ENCODE data around the gene TATDN2.
"Not testable (repeated sequence)": the region's sequence is repeated elsewhere in the genome, so short reads cannot be mapped to it uniquely, and the experiment has no call there.

TATDN2 gene

GRCh38 chr3:10292505-10293419 lies 44.5 kb downstream of the TATDN2 start, which contains the start of gene GHRL:
Gene GHRL (minus strand): TSS chr3:10292947. CDS start chr3:10290180, 2,767 bp downstream.
- no peak for DNase-seq

- DNase-seq = no peak
Observed at GRCh38 chr3:10294030-10294586, 45.8 kb downstream of the TATDN2 start.

GRCh38 chr3:10298064-10298463 lies 49.8 kb downstream of the TATDN2 start:
- not testable (repeated sequence) for DNase-seq

GRCh38 chr3:10299175-10299574 lies 50.9 kb downstream of the TATDN2 start:
- DNase-seq = no peak

GRCh38 chr3:10299679-10300078 lies 51.4 kb downstream of the TATDN2 start:
- no peak for DNase-seq

- no peak for DNase-seq
Observed at GRCh38 chr3:10300087-10300486, 51.8 kb downstream of the TATDN2 start.

GRCh38 chr3:10303105-10303504 lies 54.8 kb downstream of the TATDN2 start:
- DNase-seq = no peak

- DNase-seq = no peak
Observed at GRCh38 chr3:10303785-10304184, 55.5 kb downstream of the TATDN2 start.

- DNase-seq = no peak
Observed at GRCh38 chr3:10304905-10305304, 56.6 kb downstream of the TATDN2 start.

- DNase-seq = no peak
Observed at GRCh38 chr3:10305331-10305902, 57.2 kb downstream of the TATDN2 start.

- DNase-seq = no peak
Observed at GRCh38 chr3:10306156-10306555, 57.9 kb downstream of the TATDN2 start.

- DNase-seq = no peak
Observed at GRCh38 chr3:10308678-10309077, 60.4 kb downstream of the TATDN2 start.

- DNase-seq = no peak
Observed at GRCh38 chr3:10309736-10310135, 61.5 kb downstream of the TATDN2 start.

GRCh38 chr3:10310578-10310977 lies 62.3 kb downstream of the TATDN2 start:
- no peak for DNase-seq

- no peak for DNase-seq
Observed at GRCh38 chr3:10311710-10312109, 63.5 kb downstream of the TATDN2 start.

GRCh38 chr3:10312391-10312790 lies 64.1 kb downstream of the TATDN2 start:
- DNase-seq = no peak

GRCh38 chr3:10312861-10313260 lies 64.6 kb downstream of the TATDN2 start:
- no peak for DNase-seq

GRCh38 chr3:10315101-10315500 lies 66.8 kb downstream of the TATDN2 start:
- DNase-seq = no peak

- no peak for DNase-seq
Observed at GRCh38 chr3:10315771-10316344, 67.6 kb downstream of the TATDN2 start.

GRCh38 chr3:10317311-10317960 lies 69.2 kb downstream of the TATDN2 start:
- no peak for DNase-seq

GRCh38 chr3:10317961-10318350 lies 69.7 kb downstream of the TATDN2 start:
- DNase-seq = no peak

- no peak for DNase-seq
Observed at GRCh38 chr3:10319251-10319650, 71.0 kb downstream of the TATDN2 start.

- no peak for DNase-seq
Observed at GRCh38 chr3:10319804-10320203, 71.5 kb downstream of the TATDN2 start.

Data from NCI-H2029 (cell line).